Neural cell (in vitro differentiated cells): ENCODE results near the gene RPL7L1. TPM values are rescaled to one million over a fixed set of nuclear protein-coding genes. Genes with fewer than 3 reads are reported as not detected.
"Not testable (repeated sequence)": the region's sequence is repeated elsewhere in the genome, so short reads cannot be mapped to it uniquely, and the experiment has no call there.

ENCODE experiments used
- H2AFZ ChIP-seq: fragments of 200-600, 300-800 bp; sonication (generic), shearing (Covaris generic); 2 replicates; pipeline ENCODE4 v1.6.0; 2014; ENCODE audit warnings: low read depth, mild to moderate bottlenecking, antibody characterized with exemption, low read length, moderate library complexity
- H3F3A ChIP-seq: fragments of 200-600 bp; shearing (Covaris generic); 2 replicates; pipeline ENCODE4 v1.6.1; 2016; ENCODE audit warnings: mild to moderate bottlenecking, moderate library complexity, mixed read lengths, antibody characterized with exemption, low read length; ENCODE audit not compliant: insufficient read depth, poor library complexity, severe bottlenecking
- H3K27ac ChIP-seq: fragments of 200-600, 300-800 bp; sonication (generic), shearing (Covaris generic); 2 replicates; pipeline ENCODE4 v1.5.1; 2014; ENCODE audit warnings: mild to moderate bottlenecking, low read length, moderate library complexity
- H3K27me3 ChIP-seq: fragments of 300-800, 200-600 bp; sonication (generic), shearing (Covaris generic); 2 replicates; pipeline ENCODE4 v1.6.0; 2014; ENCODE audit warnings: mild to moderate bottlenecking, low read depth, low read length, moderate library complexity; ENCODE audit not compliant: insufficient read depth
- H3K36me3 ChIP-seq: fragments of 300-800, 200-600 bp; sonication (generic), shearing (Covaris generic); 2 replicates; pipeline ENCODE4 v1.5.1; 2014; ENCODE audit warnings: mild to moderate bottlenecking, antibody characterized with exemption, low read length, moderate library complexity; ENCODE audit not compliant: insufficient read depth
- H3K4me2 ChIP-seq: fragments of 300-800, 200-600 bp; sonication (generic), shearing (Covaris generic); 2 replicates; pipeline ENCODE4 v1.6.0; 2014; ENCODE audit warnings: mild to moderate bottlenecking, low read length
- H3K4me3 ChIP-seq: fragments of 300-800, 200-600 bp; sonication (generic), shearing (Covaris generic); 2 replicates; pipeline ENCODE4 v1.5.1; 2014; ENCODE audit warnings: mild to moderate bottlenecking, low read length, moderate library complexity
- H3K79me2 ChIP-seq: fragments of 200-600 bp; shearing (Covaris generic); replicated peaks from 2 replicates; pipeline ENCODE4 v1.6.0; 2014; ENCODE audit warnings: mild to moderate bottlenecking, low read length, moderate library complexity; ENCODE audit not compliant: insufficient read depth
- H3K9ac ChIP-seq: fragments of 300-800, 200-600 bp; sonication (generic), shearing (Covaris generic); 2 replicates; pipeline ENCODE4 v1.6.1; 2016; ENCODE audit warnings: mild to moderate bottlenecking, low read length, mixed read lengths
- H3K9me2 ChIP-seq: fragments of 200-600 bp; shearing (Covaris generic); 2 replicates; pipeline ENCODE4 v1.6.1; 2016; ENCODE audit warnings: mild to moderate bottlenecking, low read length, mixed read lengths; ENCODE audit not compliant: insufficient read depth
- H3K9me3 ChIP-seq: fragments of 200-600, 300-800 bp; sonication (generic), shearing (Covaris generic); 2 replicates; pipeline ENCODE4 v1.6.1; 2016; ENCODE audit warnings: mild to moderate bottlenecking, mixed run types, low read length, moderate library complexity, mixed read lengths
- H4K20me1 ChIP-seq: fragments of 200-600 bp; shearing (Covaris generic); 2 replicates; pipeline ENCODE4 v1.6.1; 2016; ENCODE audit warnings: mild to moderate bottlenecking, mixed run types; ENCODE audit not compliant: insufficient read depth
- CTCF ChIP-seq: fragments of 450-650 bp; IDR thresholded peaks from 2 replicates; pipeline ENCODE4 v1.5.1; 2014; ENCODE audit warnings: antibody characterized with exemption, mild to moderate bottlenecking, moderate library complexity; ENCODE audit not compliant: poor library complexity, severe bottlenecking
- EP300 ChIP-seq: fragments of 450-650 bp; conservative IDR thresholded peaks from 2 replicates; pipeline ENCODE4 v1.6.1; 2014; ENCODE audit warnings: antibody characterized with exemption, mild to moderate bottlenecking, moderate library complexity; ENCODE audit not compliant: poor library complexity, severe bottlenecking
- EZH2 ChIP-seq: fragments of 200-600, 300-800 bp; shearing (Covaris generic), sonication (generic); IDR thresholded peaks from 2 replicates; pipeline ENCODE4 v1.6.1; 2014; ENCODE audit warnings: antibody characterized with exemption, low read length, borderline replicate concordance, mild to moderate bottlenecking; ENCODE audit not compliant: insufficient read depth, poor library complexity, severe bottlenecking
- MXI1 ChIP-seq: fragments of 450-650 bp; conservative IDR thresholded peaks from 2 replicates; pipeline ENCODE4 v1.6.1; 2014; ENCODE audit warnings: antibody characterized with exemption, mild to moderate bottlenecking; ENCODE audit not compliant: poor library complexity, severe bottlenecking
- POLR2AphosphoS5 ChIP-seq: IDR thresholded peaks from 2 replicates; pipeline ENCODE4 v1.6.1; 2012
- RAD21 ChIP-seq: fragments of 450-650 bp; conservative IDR thresholded peaks from 2 replicates; pipeline ENCODE4 v1.6.1; 2014; ENCODE audit warnings: antibody characterized with exemption, mild to moderate bottlenecking, moderate library complexity
- REST ChIP-seq: IDR thresholded peaks from 2 replicates; pipeline ENCODE4 v1.6.1; 2012; ENCODE audit warnings: borderline replicate concordance
- SMC3 ChIP-seq: fragments of 450-650 bp; conservative IDR thresholded peaks from 2 replicates; pipeline ENCODE4 v1.6.1; 2014; ENCODE audit warnings: antibody characterized with exemption, mild to moderate bottlenecking, moderate library complexity; ENCODE audit not compliant: poor library complexity
- TAF1 ChIP-seq: IDR thresholded peaks from 2 replicates; pipeline ENCODE4 v1.6.1; 2012; ENCODE audit warnings: low read depth
- polyA plus RNA-seq: library from polyadenylated mRNA; depleted of rRNA; stranded (reverse); fragments of >200 nt; gene quantifications from 2 replicates; pipeline ENCODE4 v1.2.3, GENCODE V29; 2014

RPL7L1 gene
- polyA plus RNA-seq, 1 donor from 2014 or later, result 88.5 TPM

- Histone ChIP-seq H4K20me1 (no peaks in the 10 kb centered on the region), H3K9ac (no peak overlapping the region), H3K9me2 (no peaks in the 10 kb centered on the region), H3K9me3 (no peaks in the 10 kb centered on the region), H3K4me3 (no peak overlapping the region), H3K79me2 (peaks cover 13% of the 10 kb centered on the region), H3K4me2 (no peak overlapping the region), H2AFZ (no peak overlapping the region), H3K27me3 (no peaks in the 10 kb centered on the region), H3F3A (no peaks in the 10 kb centered on the region), H3K36me3 (no peaks in the 10 kb centered on the region), H3K27ac (no peak overlapping the region)
- TF ChIP-seq MXI1, result no peak
- no peak for TF ChIP-seq CTCF
- no peak for TF ChIP-seq EZH2
- TF ChIP-seq RAD21, result no peak
- no peak for TF ChIP-seq EP300
- no peak for TF ChIP-seq SMC3
- no peak for TF ChIP-seq REST
- TF ChIP-seq POLR2AphosphoS5, result no peak
- no peak for TF ChIP-seq TAF1
These were observed 1.7 kb upstream of the RPL7L1 start for GRCh38 chr6:42877695-42878094.

GRCh38 chr6:42880240-42880817 lies 913 bp downstream of the RPL7L1 start:
- not testable (repeated sequence) for H3K9me3 ChIP-seq, H3F3A ChIP-seq, H3K27me3 ChIP-seq, H3K9me2 ChIP-seq, H4K20me1 ChIP-seq, H3K36me3 ChIP-seq
- Histone ChIP-seq H3K9ac (peak overlapping the region; percentile 85), H3K79me2 (peaks cover 13% of the 10 kb centered on the region), H3K4me3 (peak overlapping the region; percentile 80), H3K27ac (peak overlapping the region; percentile 96), H3K4me2 (peak overlapping the region; percentile 88), H2AFZ (peak overlapping the region; percentile 98)

- not testable (repeated sequence) for H3F3A ChIP-seq, H3K27ac ChIP-seq, H3K9me2 ChIP-seq, H3K36me3 ChIP-seq, H2AFZ ChIP-seq, H3K4me2 ChIP-seq, H3K9me3 ChIP-seq, H3K27me3 ChIP-seq, H4K20me1 ChIP-seq
- Histone ChIP-seq H3K4me3 (peak overlapping the region; percentile 80), H3K9ac (peak overlapping the region; percentile 85), H3K79me2 (peaks cover 13% of the 10 kb centered on the region)
These were observed 1.5 kb downstream of the RPL7L1 start for GRCh38 chr6:42880871-42881270.
